GM18505 (cell line): Measurements from ENCODE around the gene LARGE1.

Experiments
- ATAC-seq: cut with Tn5 transposase; IDR thresholded peaks from one replicate; pipeline ENCODE4 v1.9.1; 2021; ENCODE audit not compliant: unreplicated experiment
- POLR2A ChIP-seq: IDR thresholded peaks from 4 replicates; pipeline ENCODE4 v1.6.1; 2011; ENCODE audit warnings: borderline replicate concordance; ENCODE audit not compliant: insufficient read depth, insufficient read length; ENCODE audit errors: extremely low read depth

The LARGE1 gene

DNA sequence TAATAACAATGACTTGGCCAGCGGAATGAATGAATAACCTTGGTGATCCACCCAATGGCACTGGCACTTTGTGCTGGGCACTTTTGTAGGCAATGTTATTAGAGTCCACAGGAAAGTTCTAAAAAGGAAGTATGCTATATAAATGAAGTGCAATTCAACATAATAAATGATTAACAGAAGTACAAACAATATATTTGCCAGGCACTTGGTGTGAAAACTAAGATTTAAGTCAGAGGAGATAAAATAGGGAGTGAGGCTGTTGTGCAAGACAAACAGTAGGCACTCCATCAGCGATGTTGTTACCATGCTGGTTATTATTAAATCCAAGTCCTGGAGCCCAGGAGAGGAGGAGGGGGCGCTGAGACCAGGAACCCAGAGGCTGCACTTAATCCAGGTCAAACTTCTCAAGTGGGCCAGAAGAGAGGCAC lies 173.8 kb downstream of the LARGE1 start:
- no peak for TF ChIP-seq POLR2A
- no peak for ATAC-seq

DNA sequence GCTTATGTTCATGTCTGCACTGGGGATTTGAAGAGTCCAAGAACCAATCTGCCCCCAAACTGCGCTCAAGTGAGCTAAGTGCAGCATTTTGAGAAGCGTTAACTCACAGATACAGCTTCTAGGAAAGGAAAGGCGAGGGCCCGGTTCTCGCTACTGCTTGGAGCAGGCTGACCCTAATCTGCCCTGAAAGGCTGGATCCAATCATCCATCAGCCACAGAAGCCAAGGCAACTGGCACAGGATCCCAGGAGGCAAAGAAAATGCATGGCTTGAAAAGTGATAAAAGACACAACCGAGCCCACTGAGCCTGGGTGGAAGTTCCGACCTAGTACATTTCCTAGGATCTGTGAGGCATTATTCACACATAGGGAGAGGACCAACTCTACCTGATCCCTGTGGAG lies 174.8 kb downstream of the LARGE1 start:
- no peak for TF ChIP-seq POLR2A
- no peak for ATAC-seq

GRCh38 chr22:33743756-33744155 lies 176.5 kb downstream of the LARGE1 start:
- TF ChIP-seq POLR2A, result no peak
- no peak for ATAC-seq

DNA sequence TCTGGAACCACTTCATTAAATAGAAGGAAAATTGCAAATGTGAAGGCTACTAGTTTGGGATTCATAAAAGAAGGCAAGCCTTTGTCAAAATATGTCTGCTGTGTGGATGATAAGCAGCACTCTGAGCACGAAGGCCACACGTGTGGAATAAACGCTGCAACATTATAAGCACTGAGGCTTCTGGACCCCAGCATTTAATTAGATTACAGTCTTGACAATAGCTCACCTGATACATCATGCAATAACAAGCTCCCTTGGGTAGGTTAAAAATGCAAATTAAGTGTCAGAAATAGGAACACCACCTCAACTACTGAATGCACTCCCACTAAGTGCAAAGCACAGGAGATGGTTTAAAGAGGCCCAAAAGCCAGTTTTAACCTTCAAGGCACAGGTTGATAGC lies 179.3 kb downstream of the LARGE1 start:
- no peak for TF ChIP-seq POLR2A
- no peak for ATAC-seq

DNA sequence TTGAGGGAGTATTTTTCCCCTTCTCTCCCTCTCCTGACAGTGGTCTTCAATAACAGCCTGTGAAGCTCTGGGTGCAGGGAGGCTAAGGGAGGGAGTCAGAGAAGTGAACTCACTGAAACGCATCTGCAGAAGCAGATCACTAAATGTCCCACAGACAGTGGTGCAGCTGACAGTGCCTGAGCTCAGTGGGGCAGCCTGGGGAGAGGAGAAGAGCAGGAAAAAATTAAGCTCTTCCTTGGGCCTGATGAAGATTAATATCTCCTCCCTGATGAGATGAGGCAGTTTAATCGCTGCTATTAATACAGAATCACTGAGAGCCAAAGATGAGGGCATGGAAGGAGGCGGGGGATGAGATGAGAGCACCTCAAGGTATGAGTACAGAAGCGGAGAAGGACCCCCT lies 180.8 kb downstream of the LARGE1 start:
- no peak for TF ChIP-seq POLR2A
- ATAC-seq, result no peak

GRCh38 chr22:33737662-33738061 lies 182.6 kb downstream of the LARGE1 start:
- no peak for ATAC-seq
- no peak for TF ChIP-seq POLR2A

GRCh38 chr22:33735978-33736377 lies 184.3 kb downstream of the LARGE1 start:
- no peak for ATAC-seq
- TF ChIP-seq POLR2A, result no peak

GRCh38 chr22:33728847-33729246 lies 191.4 kb downstream of the LARGE1 start:
- ATAC-seq, result no peak
- no peak for TF ChIP-seq POLR2A

- TF ChIP-seq POLR2A, result no peak
- no peak for ATAC-seq
Observed at GRCh38 chr22:33726294-33726734, 194.0 kb downstream of the LARGE1 start.

DNA sequence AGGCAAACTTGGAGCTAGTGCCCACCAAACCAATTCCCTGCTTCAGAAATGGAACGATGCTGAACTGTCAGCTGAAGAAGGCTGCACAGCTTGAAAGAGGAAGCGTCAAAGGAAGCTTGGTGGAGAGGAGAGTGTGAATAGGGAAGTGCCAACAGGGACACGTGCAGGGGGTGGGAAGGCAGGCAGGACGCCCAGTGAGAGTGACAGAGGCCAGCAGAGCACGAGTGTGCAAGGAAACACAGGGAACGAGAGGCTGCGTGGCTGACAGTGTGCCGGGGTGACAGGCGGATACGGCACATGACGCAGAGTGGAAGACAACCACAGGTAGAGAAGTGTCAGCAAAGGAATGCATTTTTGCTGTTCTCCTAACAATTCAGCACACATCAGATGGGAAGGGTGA lies 196.4 kb downstream of the LARGE1 start:
- no peak for TF ChIP-seq POLR2A
- ATAC-seq, result no peak

- no peak for ATAC-seq
Observed at GRCh38 chr22:33722816-33723215, 197.5 kb downstream of the LARGE1 start.

DNA sequence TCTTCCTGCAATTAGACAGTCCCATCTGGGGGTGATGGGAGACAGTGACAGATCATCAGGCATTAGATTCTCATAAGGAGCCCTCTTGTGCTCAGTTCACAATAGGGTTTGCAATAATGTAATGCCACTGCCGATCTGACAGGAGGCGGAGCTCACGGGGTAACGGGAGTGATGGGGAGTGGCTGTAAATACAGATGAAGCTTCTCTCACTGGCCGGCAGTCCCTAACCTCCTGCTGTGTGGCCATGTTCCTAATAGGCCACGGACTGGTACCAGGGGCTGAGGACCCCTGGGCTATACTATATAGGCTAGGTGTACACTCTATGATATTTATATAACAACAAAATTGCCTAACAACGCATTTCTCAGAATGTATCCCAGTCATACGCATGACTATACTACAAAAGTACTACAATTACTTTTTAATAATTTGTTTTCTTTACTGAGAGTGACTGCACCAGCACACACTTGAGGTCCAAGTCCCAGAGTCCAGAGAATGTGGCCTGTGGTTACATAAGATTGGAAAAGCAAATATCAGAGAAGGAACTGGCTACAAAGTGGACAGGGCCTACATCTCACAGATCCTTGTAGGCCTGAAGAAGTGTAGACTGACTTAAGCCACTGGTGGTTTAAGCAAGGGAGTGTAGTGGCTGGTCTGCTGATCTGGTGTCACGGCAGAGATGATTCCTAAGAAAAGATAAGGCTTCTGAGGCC lies 200.0 kb downstream of the LARGE1 start:
- TF ChIP-seq POLR2A, result no peak
- no peak for ATAC-seq

More at GRCh38 chr22:33722816-33723215, 197.5 kb downstream of the LARGE1 start:
- TF ChIP-seq POLR2A, result no peak

DNA sequence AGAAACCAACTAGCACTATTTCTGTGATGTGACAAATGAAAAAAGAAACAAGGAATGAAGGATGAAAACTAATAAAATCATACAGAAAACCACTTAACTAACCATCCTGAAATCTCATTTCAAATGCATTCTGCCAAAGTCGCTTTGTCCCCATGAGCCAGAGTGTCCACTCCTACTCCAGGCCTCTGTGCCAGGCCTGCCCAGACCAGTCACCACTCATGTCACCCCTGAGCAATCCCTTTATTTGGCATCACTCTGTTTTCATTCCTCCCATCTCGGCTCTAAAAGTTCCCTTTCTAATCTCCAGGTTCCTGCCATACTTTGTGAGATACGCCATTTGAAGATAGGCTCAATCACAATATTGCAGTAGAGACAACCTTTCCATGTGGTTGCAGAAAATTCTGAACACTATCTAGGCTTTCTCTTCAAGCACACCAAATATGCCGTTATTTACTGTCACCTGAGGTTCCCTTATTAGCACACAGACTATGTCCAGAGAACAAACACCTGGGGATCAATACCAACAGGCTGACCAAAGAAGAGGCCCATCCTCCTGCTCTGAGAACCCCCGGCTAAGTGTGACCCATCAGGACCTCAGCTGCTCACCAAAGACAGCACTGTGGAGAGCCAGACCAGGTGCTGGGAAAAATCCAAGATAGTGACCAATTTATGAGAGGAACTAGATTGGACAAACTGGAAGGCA lies 202.4 kb downstream of the LARGE1 start:
- no peak for ATAC-seq
- no peak for TF ChIP-seq POLR2A
